ENCODE data around the gene NUP210. TPM values are rescaled to one million over a fixed set of nuclear protein-coding genes. Genes with fewer than 3 reads are reported as not detected.

Gene NUP210
- polyA plus RNA-seq, 1 experiment: 0.32 TPM

- ChIA-PET CTCF (no interaction called here), POLR2A (no interaction called here)
- H3K36me3 ChIP-seq (ENCODE audit: control insufficient read depth, insufficient read depth, low read length): no peaks in the 10 kb centered on the region
- no peak overlapping the region for H3K4me3 ChIP-seq (ENCODE audit: low read depth, low read length)
- no peaks in the 10 kb centered on the region; the same call in 1 of the 2 replicates for H3K27me3 ChIP-seq (ENCODE audit: control insufficient read depth, insufficient read depth, low read length)
- TF ChIP-seq, protein P1, sequence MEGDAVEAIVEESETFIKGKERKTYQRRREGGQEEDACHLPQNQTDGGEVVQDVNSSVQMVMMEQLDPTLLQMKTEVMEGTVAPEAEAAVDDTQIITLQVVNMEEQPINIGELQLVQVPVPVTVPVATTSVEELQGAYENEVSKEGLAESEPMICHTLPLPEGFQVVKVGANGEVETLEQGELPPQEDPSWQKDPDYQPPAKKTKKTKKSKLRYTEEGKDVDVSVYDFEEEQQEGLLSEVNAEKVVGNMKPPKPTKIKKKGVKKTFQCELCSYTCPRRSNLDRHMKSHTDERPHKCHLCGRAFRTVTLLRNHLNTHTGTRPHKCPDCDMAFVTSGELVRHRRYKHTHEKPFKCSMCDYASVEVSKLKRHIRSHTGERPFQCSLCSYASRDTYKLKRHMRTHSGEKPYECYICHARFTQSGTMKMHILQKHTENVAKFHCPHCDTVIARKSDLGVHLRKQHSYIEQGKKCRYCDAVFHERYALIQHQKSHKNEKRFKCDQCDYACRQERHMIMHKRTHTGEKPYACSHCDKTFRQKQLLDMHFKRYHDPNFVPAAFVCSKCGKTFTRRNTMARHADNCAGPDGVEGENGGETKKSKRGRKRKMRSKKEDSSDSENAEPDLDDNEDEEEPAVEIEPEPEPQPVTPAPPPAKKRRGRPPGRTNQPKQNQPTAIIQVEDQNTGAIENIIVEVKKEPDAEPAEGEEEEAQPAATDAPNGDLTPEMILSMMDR (IDR thresholded peaks at IDR 0.05; ENCODE audit: insufficient read depth, low read depth, low read length): no peak
- no peak for DNase-seq (ENCODE audit: low read depth)
Observed at GRCh38 chr3:13347390-13347950, 72.7 kb downstream of the NUP210 start.

GRCh38 chr3:13346481-13347389, 73.4 kb downstream of the NUP210 start:
- TF ChIP-seq, protein P1 (IDR thresholded peaks at IDR 0.05; ENCODE audit: insufficient read depth, low read depth, low read length): no peak
- POLR2A ChIA-PET: no interaction called here
- Histone ChIP-seq H3K4me3 (ENCODE audit: low read depth, low read length) (no peak overlapping the region), H3K36me3 (ENCODE audit: control insufficient read depth, insufficient read depth, low read length) (no peaks in the 10 kb centered on the region), H3K27me3 (ENCODE audit: control insufficient read depth, insufficient read depth, low read length) (peaks cover under 1% of the 10 kb centered on the region; the same call in 1 of the 2 replicates)
- CTCF ChIA-PET: interaction anchor here (1.8 kb wide), 1 partner anchor 7 kb away, joined by 5 read pairs; no protein-coding TSS in a partner anchor
- DNase-seq (ENCODE audit: low read depth): no peak

DNA sequence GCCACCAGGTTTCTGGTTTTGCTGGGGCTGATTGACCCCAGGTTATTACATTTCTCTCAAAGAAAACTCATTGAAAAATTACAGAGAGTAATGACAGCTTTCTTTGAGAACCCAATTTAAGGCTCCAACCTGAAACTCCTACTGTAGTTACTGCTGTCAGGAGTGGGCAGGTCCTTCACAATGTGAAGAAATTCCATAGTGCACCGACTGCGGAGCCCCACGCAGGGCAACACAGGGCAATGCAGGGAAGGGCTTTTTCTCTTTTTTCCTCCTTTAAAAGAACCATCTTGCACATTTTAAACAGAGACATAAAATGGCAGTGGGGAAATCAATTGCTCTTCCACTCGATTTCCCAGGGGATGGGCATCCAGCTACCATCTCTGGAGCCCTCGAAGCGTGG, 74.3 kb downstream of the NUP210 start:
- Histone ChIP-seq H3K27me3 (ENCODE audit: control insufficient read depth, insufficient read depth, low read length) (peaks cover 1% of the 10 kb centered on the region; the same call in 1 of the 2 replicates), H3K4me3 (ENCODE audit: low read depth, low read length) (no peak overlapping the region), H3K36me3 (ENCODE audit: control insufficient read depth, insufficient read depth, low read length) (no peaks in the 10 kb centered on the region)
- TF ChIP-seq, protein P1 (IDR thresholded peaks at IDR 0.05; ENCODE audit: insufficient read depth, low read depth, low read length): no peak
- DNase-seq (ENCODE audit: low read depth): no peak
- ChIA-PET POLR2A (no interaction called here), CTCF (interaction anchor here (1.8 kb wide), 1 partner anchor 8 kb away, joined by 5 read pairs; no protein-coding TSS in a partner anchor)

DNA sequence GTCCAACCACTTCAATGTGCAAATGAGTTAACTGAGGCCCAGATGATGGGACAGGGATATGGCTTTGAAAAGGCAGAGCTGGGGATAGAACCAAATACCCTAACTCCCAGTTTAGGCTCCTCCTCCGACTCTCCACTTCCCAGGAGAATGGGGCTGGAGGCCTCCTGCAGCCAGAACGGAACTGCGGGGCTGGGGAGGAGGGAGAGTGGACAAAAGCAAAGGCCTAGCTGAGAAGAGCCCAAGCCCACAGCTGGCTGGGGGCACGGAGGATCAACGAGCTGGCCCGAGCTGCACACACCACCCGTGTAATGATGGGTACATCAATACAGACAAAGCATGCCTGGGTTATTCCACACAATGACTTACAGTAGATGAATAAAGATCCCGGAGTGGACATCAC, 74.8 kb downstream of the NUP210 start:
- TF ChIP-seq, protein P1 (IDR thresholded peaks at IDR 0.05; ENCODE audit: insufficient read depth, low read depth, low read length): no peak
- ChIA-PET POLR2A (no interaction called here), CTCF (interaction anchor here (1.8 kb wide), 1 partner anchor 9 kb away, joined by 5 read pairs; no protein-coding TSS in a partner anchor)
- Histone ChIP-seq H3K36me3 (ENCODE audit: control insufficient read depth, insufficient read depth, low read length) (no peaks in the 10 kb centered on the region), H3K27me3 (ENCODE audit: control insufficient read depth, insufficient read depth, low read length) (peaks cover 1% of the 10 kb centered on the region; the same call in 1 of the 2 replicates), H3K4me3 (ENCODE audit: low read depth, low read length) (no peak overlapping the region)
- no peak for DNase-seq (ENCODE audit: low read depth)

DNA sequence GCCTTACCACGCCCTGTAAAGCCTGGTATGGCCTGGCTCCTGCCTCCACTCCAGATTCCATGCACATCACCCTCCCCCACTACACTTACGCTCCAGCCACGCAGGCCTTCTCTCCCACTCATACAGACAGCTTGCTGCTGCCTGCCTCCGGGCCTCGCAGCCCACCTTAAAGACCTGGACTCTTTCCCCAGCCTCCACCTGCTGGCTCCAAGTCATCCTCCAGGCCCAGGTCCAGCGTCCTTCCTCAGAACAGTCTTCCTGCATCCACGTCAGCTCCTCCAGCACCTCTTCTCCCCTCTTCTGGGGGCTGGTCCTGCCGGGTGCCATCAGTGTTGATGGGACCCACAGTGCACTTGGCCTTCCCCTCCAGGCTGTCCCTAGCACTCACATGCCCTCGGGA, 75.5 kb downstream of the NUP210 start:
- Histone ChIP-seq H3K27me3 (ENCODE audit: control insufficient read depth, insufficient read depth, low read length) (peaks cover 1% of the 10 kb centered on the region; the same call in 1 of the 2 replicates), H3K4me3 (ENCODE audit: low read depth, low read length) (no peak overlapping the region), H3K36me3 (ENCODE audit: control insufficient read depth, insufficient read depth, low read length) (no peaks in the 10 kb centered on the region)
- POLR2A ChIA-PET: no interaction called here
- TF ChIP-seq, protein P1 (IDR thresholded peaks at IDR 0.05; ENCODE audit: insufficient read depth, low read depth, low read length): no peak
- no peak for DNase-seq (ENCODE audit: low read depth)
- CTCF ChIA-PET: interaction anchor here (0.6 to 1.1 kb wide), 2 partner anchors 12 to 24 kb away, joined by 3 read pairs; no protein-coding TSS in a partner anchor
